Ishikawa (cell line): ENCODE data around the gene BRMS1L.

Experiments used
- CEBPB ChIP-seq: IDR thresholded peaks from 2 replicates; pipeline ENCODE4 v1.6.1; 2012
- EGR1 ChIP-seq: IDR thresholded peaks from 2 replicates; pipeline ENCODE4 v1.6.1; 2012
- EP300 ChIP-seq: IDR thresholded peaks from 2 replicates; pipeline ENCODE4 v1.6.1; 2012; ENCODE audit warnings: borderline replicate concordance
- FOXM1 ChIP-seq: IDR thresholded peaks from 2 replicates; pipeline ENCODE4 v1.6.1; 2012; ENCODE audit warnings: low read depth, borderline replicate concordance
- NFIC ChIP-seq: IDR thresholded peaks from 2 replicates; pipeline ENCODE4 v1.6.1; 2012
- RAD21 ChIP-seq: IDR thresholded peaks from 2 replicates; pipeline ENCODE4 v1.6.1; 2012; ENCODE audit warnings: low read depth
- TAF1 ChIP-seq: IDR thresholded peaks from 2 replicates; pipeline ENCODE4 v1.6.1; 2012; ENCODE audit warnings: low read depth, mild to moderate bottlenecking
- TCF12 ChIP-seq: IDR thresholded peaks from 2 replicates; pipeline ENCODE4 v1.6.1; 2012; ENCODE audit warnings: low read depth
- TEAD4 ChIP-seq: IDR thresholded peaks from 2 replicates; pipeline ENCODE4 v1.6.1; 2012
- YY1 ChIP-seq: IDR thresholded peaks from 2 replicates; pipeline ENCODE4 v1.6.1; 2012; ENCODE audit warnings: low read depth
- TF ChIP-seq, protein P1 (sequence below): IDR thresholded peaks from 2 replicates; pipeline ENCODE4 v1.6.1; 2012
- TF ChIP-seq, protein P2 (sequence below): IDR thresholded peaks from 2 replicates; pipeline ENCODE4 v1.6.1; 2012; ENCODE audit warnings: low read depth, mild to moderate bottlenecking

DNA sequence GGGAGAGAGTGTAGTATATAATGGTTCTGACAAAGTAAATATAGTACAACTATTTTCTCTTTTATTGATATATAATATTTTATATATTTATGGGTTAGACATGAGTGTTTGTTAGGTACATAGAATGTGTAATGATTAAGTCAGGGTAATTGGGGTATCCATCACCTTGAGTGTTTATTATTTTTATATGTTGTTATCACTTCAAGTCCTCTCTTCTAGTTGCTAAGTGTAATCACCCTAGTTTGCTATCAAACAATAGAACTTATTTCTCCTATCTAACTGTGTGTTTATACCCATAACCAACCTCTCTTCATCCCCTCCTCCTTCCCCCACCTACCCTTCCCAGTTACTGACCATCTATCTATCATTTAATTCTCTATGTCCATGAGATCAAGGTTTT, 64.2 kb downstream of the BRMS1L start:
- TF ChIP-seq TCF12, result no peak
- TF ChIP-seq, protein P1, sequence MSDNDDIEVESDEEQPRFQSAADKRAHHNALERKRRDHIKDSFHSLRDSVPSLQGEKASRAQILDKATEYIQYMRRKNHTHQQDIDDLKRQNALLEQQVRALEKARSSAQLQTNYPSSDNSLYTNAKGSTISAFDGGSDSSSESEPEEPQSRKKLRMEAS, result no peak
- TF ChIP-seq YY1, result no peak
- TF ChIP-seq TAF1, result no peak
- TF ChIP-seq, protein P2, sequence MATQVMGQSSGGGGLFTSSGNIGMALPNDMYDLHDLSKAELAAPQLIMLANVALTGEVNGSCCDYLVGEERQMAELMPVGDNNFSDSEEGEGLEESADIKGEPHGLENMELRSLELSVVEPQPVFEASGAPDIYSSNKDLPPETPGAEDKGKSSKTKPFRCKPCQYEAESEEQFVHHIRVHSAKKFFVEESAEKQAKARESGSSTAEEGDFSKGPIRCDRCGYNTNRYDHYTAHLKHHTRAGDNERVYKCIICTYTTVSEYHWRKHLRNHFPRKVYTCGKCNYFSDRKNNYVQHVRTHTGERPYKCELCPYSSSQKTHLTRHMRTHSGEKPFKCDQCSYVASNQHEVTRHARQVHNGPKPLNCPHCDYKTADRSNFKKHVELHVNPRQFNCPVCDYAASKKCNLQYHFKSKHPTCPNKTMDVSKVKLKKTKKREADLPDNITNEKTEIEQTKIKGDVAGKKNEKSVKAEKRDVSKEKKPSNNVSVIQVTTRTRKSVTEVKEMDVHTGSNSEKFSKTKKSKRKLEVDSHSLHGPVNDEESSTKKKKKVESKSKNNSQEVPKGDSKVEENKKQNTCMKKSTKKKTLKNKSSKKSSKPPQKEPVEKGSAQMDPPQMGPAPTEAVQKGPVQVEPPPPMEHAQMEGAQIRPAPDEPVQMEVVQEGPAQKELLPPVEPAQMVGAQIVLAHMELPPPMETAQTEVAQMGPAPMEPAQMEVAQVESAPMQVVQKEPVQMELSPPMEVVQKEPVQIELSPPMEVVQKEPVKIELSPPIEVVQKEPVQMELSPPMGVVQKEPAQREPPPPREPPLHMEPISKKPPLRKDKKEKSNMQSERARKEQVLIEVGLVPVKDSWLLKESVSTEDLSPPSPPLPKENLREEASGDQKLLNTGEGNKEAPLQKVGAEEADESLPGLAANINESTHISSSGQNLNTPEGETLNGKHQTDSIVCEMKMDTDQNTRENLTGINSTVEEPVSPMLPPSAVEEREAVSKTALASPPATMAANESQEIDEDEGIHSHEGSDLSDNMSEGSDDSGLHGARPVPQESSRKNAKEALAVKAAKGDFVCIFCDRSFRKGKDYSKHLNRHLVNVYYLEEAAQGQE, result no peak
- no peak for TF ChIP-seq EGR1
- no peak for TF ChIP-seq CEBPB
- TF ChIP-seq FOXM1, result no peak
- TF ChIP-seq EP300, result no peak
- TF ChIP-seq RAD21, result no peak
- TF ChIP-seq NFIC, result no peak
- TF ChIP-seq TEAD4, result no peak
